Stimulated activated naive B cell treated with anti-CD40 and anti-IgM and Interleukin-4, amounts not matched to agents 10 μg/mL and 1 μg/mL and 100 μg/mL, for 72 hours (primary cell): ENCODE measurements around the gene ATR.
A peak's percentile ranks its signal among the peaks of the same experiment; 100 is the strongest.
"Not testable (repeated sequence)": the region's sequence is repeated elsewhere in the genome, so short reads cannot be mapped to it uniquely, and the experiment has no call there.

Experiments used
- ATAC-seq, 2 donors: fragments of 150-1000 bp; cut with Tn5 transposase; replicated peaks; 2 replicates each; pipeline ENCODE4 v1.10.0; 2021; ENCODE audit warnings: moderate library complexity in 1 of 2
- DNase-seq: peaks from one replicate; pipeline ENCODE4 v3.0.0; 2021
- H3K27ac Mint-ChIP-seq: one replicate; pipeline ENCODE4 v1.8.0; 2022; ENCODE audit warnings: mild to moderate bottlenecking, mixed read lengths
- H3K27me3 Mint-ChIP-seq, 2 donors: one replicate each; pipeline ENCODE4 v1.8.0; 2022; ENCODE audit warnings: mixed read lengths in 2 of 2
- H3K36me3 Mint-ChIP-seq, 2 donors: one replicate each; pipeline ENCODE4 v1.8.0; 2022; ENCODE audit warnings: mixed read lengths in 2 of 2, mild to moderate bottlenecking in 1 of 2
- H3K4me1 Mint-ChIP-seq, 2 donors: one replicate each; pipeline ENCODE4 v1.8.0; 2022; ENCODE audit warnings: mixed read lengths in 2 of 2, mild to moderate bottlenecking in 1 of 2
- H3K4me3 Mint-ChIP-seq, 2 donors: one replicate each; pipeline ENCODE4 v1.8.0; 2022; ENCODE audit warnings: mild to moderate bottlenecking in 2 of 2, mixed read lengths in 2 of 2, moderate library complexity in 1 of 2
- H3K9me3 Mint-ChIP-seq, 2 donors: one replicate each; pipeline ENCODE4 v1.8.0; 2022; ENCODE audit warnings: mixed read lengths in 2 of 2, mild to moderate bottlenecking in 1 of 2

The ATR gene

DNA sequence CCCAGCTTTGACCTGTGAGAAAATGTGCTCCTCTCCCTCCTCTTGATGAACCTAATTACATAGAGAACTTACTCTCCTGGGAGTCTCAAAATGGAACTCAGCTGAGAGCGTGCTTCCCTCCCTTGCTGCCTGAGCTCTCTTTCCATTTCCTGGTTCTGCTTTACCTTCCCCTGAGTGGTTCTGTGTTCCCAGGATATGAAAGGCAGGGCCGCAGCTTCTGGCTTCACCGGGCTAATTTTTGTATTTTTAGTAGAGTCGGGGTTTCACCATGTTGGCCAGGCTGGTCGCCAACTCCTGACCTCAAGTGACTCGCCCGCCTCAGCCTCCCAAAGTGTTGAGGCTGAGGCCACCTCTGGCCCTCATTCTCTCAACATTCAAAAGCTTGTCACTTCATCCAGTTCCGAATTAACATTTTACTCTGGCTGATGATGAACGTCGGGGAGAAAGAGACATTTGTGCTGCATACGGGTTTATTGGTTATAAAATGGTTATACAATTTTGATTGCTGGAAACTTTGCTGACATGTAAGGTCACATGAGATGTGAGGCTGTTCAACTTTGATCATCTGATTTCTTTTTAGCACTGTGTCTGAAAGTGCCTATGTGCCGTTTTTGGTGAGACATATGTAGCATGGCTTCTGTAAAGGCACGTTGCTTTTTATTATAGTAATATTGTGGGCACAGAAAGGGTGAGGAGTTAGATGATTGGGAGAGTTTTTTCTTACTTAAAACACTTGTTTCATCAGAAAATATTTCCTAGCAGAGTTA is 24.3 kb upstream of the ATR start:
- H3K27me3 Mint-ChIP-seq = peaks cover 0 to 2% of the 10 kb centered on the region in 2 donors

DNA sequence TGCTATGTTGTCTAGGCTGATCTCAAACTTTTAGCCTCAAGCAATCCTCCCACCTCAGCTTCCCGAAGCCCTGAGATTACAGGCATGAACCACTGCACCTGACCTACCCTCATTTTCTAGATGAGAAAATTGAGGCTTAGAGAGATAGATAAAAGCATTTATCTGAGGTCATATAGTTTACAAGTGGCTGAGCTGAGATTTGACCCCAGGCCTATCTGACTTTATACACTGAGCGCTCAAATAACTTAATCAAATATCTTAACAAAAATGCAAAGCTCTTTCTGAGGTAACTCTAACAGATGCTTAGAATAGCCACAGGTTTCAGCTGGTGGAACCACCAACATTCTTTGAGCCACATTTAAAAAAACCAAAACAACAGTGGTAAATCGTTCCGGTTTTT is 23.2 kb upstream of the ATR start:
- Mint-ChIP-seq H3K9me3 (peaks cover 0 to 3% of the 10 kb centered on the region in 2 donors), H3K4me3 (no peak overlapping the region), H3K4me1 (peaks cover 2 to 4% of the 10 kb centered on the region in 2 donors), H3K27me3 (peaks cover 0 to 3% of the 10 kb centered on the region in 2 donors), H3K27ac (no peak overlapping the region), H3K36me3 (no peaks in the 10 kb centered on the region)
- ATAC-seq (no peak), DNase-seq (no peak)

More for the DNA sequence above, 24.3 kb upstream of the ATR start:
- Mint-ChIP-seq H3K9me3 (peaks cover 0 to 3% of the 10 kb centered on the region in 2 donors), H3K4me1 (no peaks in the 10 kb centered on the region), H3K36me3 (no peaks in the 10 kb centered on the region), H3K27ac (no peak overlapping the region), H3K4me3 (no peak overlapping the region)
- no peak for DNase-seq
- no peak for ATAC-seq

DNA sequence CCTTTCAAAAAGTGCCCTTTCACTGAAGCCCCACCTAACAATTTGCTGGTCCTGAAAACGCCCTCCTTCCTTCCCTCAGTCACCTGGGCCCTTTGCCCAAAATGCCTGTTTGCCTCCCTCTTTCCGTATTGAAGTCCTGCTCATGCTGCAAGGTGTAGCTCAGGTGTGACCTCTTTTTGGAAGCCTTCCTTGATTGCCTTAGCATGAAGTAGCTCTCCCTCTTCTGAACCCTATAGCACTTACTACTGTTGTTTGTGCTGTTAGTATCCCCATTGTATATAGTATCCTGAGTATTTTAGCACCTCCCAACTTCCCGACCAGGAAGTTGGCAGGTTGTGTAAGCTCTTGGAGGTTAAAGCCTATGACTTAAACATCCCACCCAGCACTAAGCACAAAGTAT is 19.4 kb upstream of the ATR start:
- Mint-ChIP-seq H3K27me3 (peaks cover 0 to 3% of the 10 kb centered on the region in 2 donors), H3K4me3 (no peak overlapping the region), H3K9me3 (peaks cover 0 to 3% of the 10 kb centered on the region in 2 donors), H3K27ac (no peak overlapping the region), H3K4me1 (peaks cover 6 to 13% of the 10 kb centered on the region in 2 donors), H3K36me3 (no peaks in the 10 kb centered on the region)
- ATAC-seq (no peak), DNase-seq (no peak)

DNA sequence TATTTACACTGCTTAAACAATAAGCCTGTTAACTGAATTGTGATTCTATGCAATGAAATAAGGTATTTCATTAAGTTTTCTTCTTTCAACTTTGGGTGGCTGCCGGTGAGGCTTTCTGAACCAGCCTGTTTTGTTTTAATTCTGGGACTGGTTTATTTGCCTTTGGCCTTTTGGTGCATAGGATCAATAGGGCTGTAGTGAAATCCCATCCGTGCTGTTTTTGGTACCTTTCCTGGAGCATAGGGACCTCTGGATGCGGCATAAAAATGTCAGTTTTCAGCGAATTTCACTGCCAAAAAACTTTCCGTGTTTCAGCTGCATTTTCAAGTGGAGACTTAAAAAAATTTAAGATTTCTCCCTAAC is 18.2 kb upstream of the ATR start:
- Mint-ChIP-seq H3K9me3 (peaks cover 0 to 3% of the 10 kb centered on the region in 2 donors), H3K36me3 (no peaks in the 10 kb centered on the region), H3K4me1 (peaks cover 6 to 13% of the 10 kb centered on the region in 2 donors), H3K27ac (no peak overlapping the region), H3K27me3 (peaks cover 0 to 3% of the 10 kb centered on the region in 2 donors), H3K4me3 (peak overlapping the region; percentile 96 to 99)
- ATAC-seq (no peak), DNase-seq (no peak)

DNA sequence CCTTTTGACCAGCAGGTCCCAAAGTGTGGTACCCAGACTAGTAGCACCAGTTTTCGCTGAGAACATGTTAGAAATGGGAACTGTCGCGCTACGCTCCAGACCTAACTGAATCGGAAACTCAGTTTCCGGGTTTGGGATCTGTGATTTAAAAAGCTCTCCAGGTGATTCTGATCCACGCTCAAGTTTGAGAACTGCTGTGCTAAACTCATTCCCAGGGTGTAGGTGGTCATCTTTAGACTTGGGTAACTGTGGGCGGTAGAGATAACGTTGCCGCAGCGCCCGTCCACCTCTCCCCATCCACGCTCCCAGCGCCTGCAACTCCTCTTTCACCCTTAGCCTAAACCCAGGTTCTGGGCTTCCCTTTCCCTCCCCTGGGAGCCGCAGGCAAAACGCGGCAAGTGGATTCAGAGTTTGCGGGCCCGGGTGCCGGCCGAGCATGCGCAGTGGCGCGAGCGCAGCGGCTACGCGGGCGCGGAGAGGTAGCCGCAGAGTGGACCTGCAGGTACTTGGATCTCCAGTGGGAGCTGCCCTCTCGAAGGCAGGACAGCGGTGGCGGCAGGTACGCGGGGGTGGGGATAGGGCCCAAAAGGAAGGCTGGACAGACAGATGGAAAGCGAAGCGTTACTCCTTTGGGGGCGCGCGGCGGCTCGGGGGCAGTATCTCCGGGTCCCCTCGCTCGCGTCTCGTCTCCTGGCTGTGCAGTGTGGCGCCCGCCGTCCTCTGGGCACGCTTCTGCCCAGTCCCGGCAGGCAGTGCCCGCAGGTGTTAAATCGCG is 17.6 kb upstream of the ATR start, which contains the start of gene PLS1:
Gene PLS1, plus strand, starts transcription at position 443 of the 775 bp plus-strand sequence. CDS start 67,845 bp downstream, outside the sequence.
- DNase-seq (peak; percentile 77), ATAC-seq (peak; percentile 89 to 94)
- peak within 1 kb of the TSS; percentile 80 for H3K27ac Mint-ChIP-seq
- peaks cover 6 to 13% of the 10 kb centered on the region in 2 donors for H3K4me1 Mint-ChIP-seq
- H3K27me3 Mint-ChIP-seq = peaks cover 0 to 3% of the 10 kb centered on the region in 2 donors
- H3K36me3 Mint-ChIP-seq = no peaks in the 10 kb centered on the region
- H3K9me3 Mint-ChIP-seq = peaks cover 0 to 3% of the 10 kb centered on the region in 2 donors
- peak within 1 kb of the TSS; percentile 96 to 99 for H3K4me3 Mint-ChIP-seq

DNA sequence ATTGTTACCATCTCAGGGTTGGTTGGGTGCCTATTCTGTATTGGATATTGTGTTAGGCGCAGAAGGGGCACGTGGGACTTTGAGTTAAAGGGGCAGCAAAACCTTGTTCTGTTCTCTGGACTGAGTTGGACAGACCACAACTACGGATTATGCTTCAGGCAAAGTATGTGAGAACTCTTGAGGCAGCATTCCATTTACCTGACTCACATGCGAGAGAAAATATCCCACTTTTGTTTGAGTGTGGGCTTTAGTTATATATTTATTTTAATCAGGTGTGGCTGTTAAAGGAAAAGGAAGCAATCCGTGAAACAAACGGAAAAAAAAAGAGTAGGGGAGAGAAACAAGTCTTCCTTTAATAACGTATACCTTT is 17.0 kb upstream of the ATR start:
- H3K4me3 Mint-ChIP-seq = peak overlapping the region; percentile 96 to 99
- peaks cover 6 to 13% of the 10 kb centered on the region in 2 donors for H3K4me1 Mint-ChIP-seq
- peaks cover 0 to 3% of the 10 kb centered on the region in 2 donors for H3K9me3 Mint-ChIP-seq
- no peak overlapping the region for H3K27ac Mint-ChIP-seq
- H3K36me3 Mint-ChIP-seq = no peaks in the 10 kb centered on the region
- H3K27me3 Mint-ChIP-seq = peaks cover 0 to 3% of the 10 kb centered on the region in 2 donors
- DNase-seq = no peak
- ATAC-seq = no peak

DNA sequence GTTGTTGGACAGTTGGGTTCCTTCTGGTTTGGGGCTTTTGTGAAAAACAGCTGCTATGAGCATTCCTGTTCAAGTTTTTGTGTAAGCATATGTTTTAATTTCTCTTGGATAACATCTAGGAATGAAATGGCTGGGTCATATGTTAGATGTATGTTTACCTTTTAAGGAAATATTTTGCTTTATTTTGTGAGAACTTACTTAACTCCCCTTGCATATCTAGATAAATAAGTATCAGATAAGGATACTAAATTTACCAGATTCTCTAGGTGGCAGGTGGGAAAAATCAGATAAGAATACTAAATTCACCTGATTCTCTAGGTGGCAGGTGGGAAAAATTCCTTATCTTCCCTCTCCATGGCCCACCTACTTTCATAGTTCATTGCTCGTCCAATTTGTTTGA is 16.6 kb upstream of the ATR start:
- H3K4me3 Mint-ChIP-seq = no peak overlapping the region
- DNase-seq (no peak), ATAC-seq (no peak)
- H3K36me3 Mint-ChIP-seq = no peaks in the 10 kb centered on the region
- H3K9me3 Mint-ChIP-seq = peaks cover 0 to 1% of the 10 kb centered on the region in 2 donors
- no peak overlapping the region for H3K27ac Mint-ChIP-seq
- peaks cover 0 to 7% of the 10 kb centered on the region in 2 donors for H3K27me3 Mint-ChIP-seq
- peaks cover 6 to 13% of the 10 kb centered on the region in 2 donors for H3K4me1 Mint-ChIP-seq

DNA sequence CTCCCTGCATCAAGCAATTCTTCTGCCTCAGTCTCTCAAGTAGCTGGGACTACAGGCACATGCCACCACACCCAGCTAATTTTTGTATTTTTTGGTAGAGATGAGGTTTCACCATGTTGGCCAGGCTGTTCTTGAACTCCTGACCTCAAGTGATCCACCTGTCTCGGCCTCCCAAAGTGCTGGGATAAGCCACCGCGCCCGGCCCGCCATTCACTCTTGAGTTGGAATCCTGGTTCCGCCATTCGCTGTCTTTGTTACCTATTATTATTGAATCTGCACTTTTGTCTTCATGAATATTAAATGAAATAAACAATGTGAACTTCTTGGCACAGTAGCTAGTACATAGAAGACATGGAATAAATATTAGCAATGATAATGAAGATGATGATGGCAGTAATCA is 13.7 kb upstream of the ATR start:
- not testable (repeated sequence) for H3K4me3 Mint-ChIP-seq, H3K36me3 Mint-ChIP-seq, H3K27me3 Mint-ChIP-seq, DNase-seq, H3K27ac Mint-ChIP-seq, ATAC-seq, H3K9me3 Mint-ChIP-seq
- H3K4me1 Mint-ChIP-seq = peaks cover 6 to 13% of the 10 kb centered on the region in 2 donors

DNA sequence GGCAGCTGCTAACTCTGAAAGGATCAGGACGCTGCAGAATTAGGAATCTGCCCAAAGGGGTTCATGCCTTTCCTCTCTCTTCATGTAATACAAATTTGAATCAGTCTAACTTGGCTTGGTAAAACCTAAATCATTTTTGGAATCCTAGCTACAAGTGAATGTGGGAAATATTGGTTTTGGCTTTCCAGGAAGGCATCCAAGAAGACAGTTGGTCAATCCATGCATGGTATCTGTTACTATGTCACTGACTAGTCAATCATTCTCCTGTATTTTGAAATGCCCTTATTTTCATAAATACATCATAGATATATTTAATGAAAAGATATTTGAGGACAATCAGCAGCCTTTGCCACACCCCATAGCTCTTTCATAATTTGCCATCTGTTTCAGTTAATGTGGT is 10.2 kb upstream of the ATR start:
- H3K4me3 Mint-ChIP-seq = no peak overlapping the region
- peaks cover 0 to 14% of the 10 kb centered on the region in 2 donors for H3K27me3 Mint-ChIP-seq
- H3K4me1 Mint-ChIP-seq = no peaks in the 10 kb centered on the region
- ATAC-seq = no peak
- H3K36me3 Mint-ChIP-seq = no peaks in the 10 kb centered on the region
- H3K9me3 Mint-ChIP-seq = no peaks in the 10 kb centered on the region
- no peak overlapping the region for H3K27ac Mint-ChIP-seq
- no peak for DNase-seq

DNA sequence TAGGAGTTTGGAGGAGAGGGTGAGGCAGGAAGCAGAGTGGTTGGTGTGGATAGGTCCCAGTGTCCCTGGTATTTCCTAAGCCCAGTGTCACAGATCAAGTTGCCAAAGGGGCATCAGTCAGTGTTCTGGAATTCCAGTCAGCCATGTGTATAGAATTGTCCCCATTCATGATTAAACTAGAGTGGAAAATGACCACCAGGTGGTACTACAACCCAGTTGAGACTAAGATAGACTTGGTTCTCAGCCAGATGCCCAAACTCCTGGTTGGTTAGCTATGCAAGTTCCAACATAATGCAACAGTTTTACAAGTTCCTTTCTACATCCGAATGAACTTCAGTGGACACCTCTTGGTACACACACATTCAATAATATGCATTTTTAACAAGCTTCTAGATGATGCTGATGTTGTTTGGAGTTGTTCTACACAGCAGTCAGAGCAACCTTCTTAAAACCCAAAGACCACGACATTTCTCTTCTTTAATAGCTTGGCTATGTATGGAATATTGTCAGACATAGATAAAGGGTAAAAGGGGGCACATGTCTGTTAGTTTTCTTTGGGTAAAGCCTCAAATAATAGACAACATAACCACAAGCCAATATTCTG is 8.4 kb upstream of the ATR start:
- Mint-ChIP-seq H3K9me3 (no peaks in the 10 kb centered on the region), H3K27ac (no peak overlapping the region), H3K27me3 (peaks cover 0 to 14% of the 10 kb centered on the region in 2 donors), H3K4me1 (no peaks in the 10 kb centered on the region), H3K4me3 (no peak overlapping the region), H3K36me3 (no peaks in the 10 kb centered on the region)
- DNase-seq = no peak
- peak; percentile 71 to 73 for ATAC-seq

DNA sequence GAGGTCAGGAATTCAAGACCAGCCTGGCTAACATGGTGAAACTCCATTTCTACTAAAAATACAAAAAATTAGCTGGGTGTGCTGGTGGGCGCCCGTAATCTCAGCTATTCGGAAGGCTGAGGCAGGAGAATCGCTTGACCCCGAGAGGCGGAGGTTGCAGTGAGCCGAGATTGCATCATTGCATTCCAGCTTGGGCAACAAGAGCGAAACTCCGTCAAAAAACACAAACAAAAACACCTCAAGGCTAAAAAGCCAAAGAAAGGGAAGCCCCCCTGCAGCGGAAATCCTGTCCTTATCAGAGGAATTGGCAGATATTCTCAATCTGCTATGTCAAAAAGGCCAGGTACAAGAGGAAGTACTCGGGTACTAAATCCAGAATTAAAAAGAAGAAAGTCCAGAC is 2.5 kb upstream of the ATR start:
- not testable (repeated sequence) for H3K27me3 Mint-ChIP-seq, ATAC-seq, H3K27ac Mint-ChIP-seq, DNase-seq, H3K4me3 Mint-ChIP-seq, H3K9me3 Mint-ChIP-seq, H3K36me3 Mint-ChIP-seq
- H3K4me1 Mint-ChIP-seq = peaks cover 12 to 25% of the 10 kb centered on the region in 2 donors

DNA sequence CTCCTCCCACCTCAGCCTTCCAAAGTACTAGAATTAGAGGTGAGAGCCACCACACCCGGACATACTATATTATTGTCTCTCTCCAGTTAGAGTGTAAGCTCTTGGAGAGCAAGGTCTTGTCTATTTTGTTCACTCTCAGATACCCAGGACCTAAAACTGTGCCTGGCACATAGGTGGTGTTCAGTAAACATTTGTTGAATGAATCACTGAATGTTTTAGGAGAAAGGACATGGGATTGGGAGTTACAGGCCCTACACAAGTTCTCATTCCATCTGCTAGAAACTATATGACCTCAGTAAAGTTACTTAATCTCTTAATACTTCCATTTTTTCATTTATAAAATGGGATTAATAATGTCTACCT is 1.5 kb upstream of the ATR start:
- peak overlapping the region; percentile 98 for H3K27ac Mint-ChIP-seq
- DNase-seq = no peak
- H3K36me3 Mint-ChIP-seq = peaks cover 5 to 8% of the 10 kb centered on the region in 2 donors
- H3K4me1 Mint-ChIP-seq = peaks cover 20 to 35% of the 10 kb centered on the region in 2 donors
- peaks cover 0 to 9% of the 10 kb centered on the region in 2 donors for H3K27me3 Mint-ChIP-seq
- no peaks in the 10 kb centered on the region for H3K9me3 Mint-ChIP-seq
- ATAC-seq = no peak
- H3K4me3 Mint-ChIP-seq = peak overlapping the region; percentile 91 to 96

DNA sequence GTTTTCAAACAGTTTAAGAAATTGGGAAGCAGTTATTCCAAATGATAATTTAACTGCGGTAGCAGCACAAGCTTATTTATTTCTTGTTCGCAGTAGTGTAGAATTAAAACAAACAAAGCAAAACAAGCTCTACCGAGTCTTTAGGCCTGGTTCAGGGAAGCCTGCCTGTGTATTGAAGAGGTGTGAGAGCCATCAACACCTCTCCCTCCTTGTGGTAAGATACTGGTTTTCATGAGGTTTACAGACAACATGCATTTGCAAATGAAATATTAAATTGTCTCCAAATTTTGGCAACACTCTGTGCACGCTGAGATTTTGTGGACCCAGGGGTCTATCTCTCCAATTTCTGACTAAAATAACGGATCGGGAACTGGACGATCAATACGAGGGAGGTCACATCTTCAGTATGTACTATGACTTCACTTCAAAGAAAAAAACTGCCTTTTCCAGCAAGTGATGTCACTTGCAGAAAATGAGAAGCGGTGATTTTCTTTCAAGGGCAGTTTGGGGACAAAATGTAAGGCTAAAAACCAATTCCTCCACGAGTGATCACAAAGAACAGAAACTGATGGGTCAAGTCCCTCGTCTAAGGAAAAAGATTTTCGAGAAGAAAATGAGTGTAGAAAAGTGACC is 721 bp downstream of the ATR start:
- peak overlapping the region; percentile 91 to 96 for H3K4me3 Mint-ChIP-seq
- DNase-seq (no peak), ATAC-seq (no peak)
- H3K36me3 Mint-ChIP-seq = peaks cover 8 to 13% of the 10 kb centered on the region in 2 donors
- peaks cover 25 to 49% of the 10 kb centered on the region in 2 donors for H3K4me1 Mint-ChIP-seq
- H3K9me3 Mint-ChIP-seq = no peaks in the 10 kb centered on the region
- H3K27ac Mint-ChIP-seq = peak overlapping the region; percentile 98
- peaks cover 0 to 5% of the 10 kb centered on the region in 2 donors for H3K27me3 Mint-ChIP-seq

DNA sequence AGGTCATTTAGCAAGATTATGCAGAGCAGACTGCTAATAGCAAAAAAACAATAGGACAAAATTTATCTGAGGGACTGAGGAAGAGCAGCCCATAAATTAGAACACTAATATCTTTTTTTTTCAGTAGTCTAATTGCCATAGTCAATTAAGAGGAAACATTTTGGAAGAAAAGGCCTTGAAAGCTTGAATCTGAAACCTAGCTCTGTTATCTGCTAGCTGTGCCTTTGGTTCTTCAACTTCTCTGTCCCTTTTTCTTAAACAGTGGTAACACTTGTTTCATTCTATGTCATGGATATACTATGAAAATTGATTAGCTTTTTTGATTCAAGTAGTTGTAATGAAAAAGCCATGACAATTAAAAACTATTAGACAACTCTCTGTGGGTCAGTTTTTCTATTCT is 1.7 kb downstream of the ATR start:
- peaks cover 25 to 49% of the 10 kb centered on the region in 2 donors for H3K4me1 Mint-ChIP-seq

More for the DNA sequence above, 1.7 kb downstream of the ATR start:
- Mint-ChIP-seq H3K27ac (no peak overlapping the region), H3K36me3 (peaks cover 8 to 13% of the 10 kb centered on the region in 2 donors), H3K4me3 (peak overlapping the region; percentile 77 to 96), H3K9me3 (no peaks in the 10 kb centered on the region), H3K27me3 (peaks cover 0 to 4% of the 10 kb centered on the region in 2 donors)
- ATAC-seq (no peak), DNase-seq (no peak)
